ENCODE results near the gene GRK3. TPM values are rescaled to one million over a fixed set of nuclear protein-coding genes. Genes with fewer than 3 reads are reported as not detected.

GRK3 gene
- total RNA-seq, 4 donors from 2014 or later = 2.0 to 12.4 (median 3.6) TPM

GRCh38 chr22:25746012-25746373 lies 181.5 kb downstream of the GRK3 start:
- Histone ChIP-seq H3K27me3 (no peaks in the 10 kb centered on the region), H3K36me3 (no peaks in the 10 kb centered on the region), H3K4me1 (no peaks in the 10 kb centered on the region), H3K4me3 (no peak overlapping the region), H3K9me3 (no peaks in the 10 kb centered on the region), H3K27ac (peak overlapping the region in 1 of 4 donors; percentile 60)
- no peak for DNase-seq
- TF ChIP-seq, protein P1, sequence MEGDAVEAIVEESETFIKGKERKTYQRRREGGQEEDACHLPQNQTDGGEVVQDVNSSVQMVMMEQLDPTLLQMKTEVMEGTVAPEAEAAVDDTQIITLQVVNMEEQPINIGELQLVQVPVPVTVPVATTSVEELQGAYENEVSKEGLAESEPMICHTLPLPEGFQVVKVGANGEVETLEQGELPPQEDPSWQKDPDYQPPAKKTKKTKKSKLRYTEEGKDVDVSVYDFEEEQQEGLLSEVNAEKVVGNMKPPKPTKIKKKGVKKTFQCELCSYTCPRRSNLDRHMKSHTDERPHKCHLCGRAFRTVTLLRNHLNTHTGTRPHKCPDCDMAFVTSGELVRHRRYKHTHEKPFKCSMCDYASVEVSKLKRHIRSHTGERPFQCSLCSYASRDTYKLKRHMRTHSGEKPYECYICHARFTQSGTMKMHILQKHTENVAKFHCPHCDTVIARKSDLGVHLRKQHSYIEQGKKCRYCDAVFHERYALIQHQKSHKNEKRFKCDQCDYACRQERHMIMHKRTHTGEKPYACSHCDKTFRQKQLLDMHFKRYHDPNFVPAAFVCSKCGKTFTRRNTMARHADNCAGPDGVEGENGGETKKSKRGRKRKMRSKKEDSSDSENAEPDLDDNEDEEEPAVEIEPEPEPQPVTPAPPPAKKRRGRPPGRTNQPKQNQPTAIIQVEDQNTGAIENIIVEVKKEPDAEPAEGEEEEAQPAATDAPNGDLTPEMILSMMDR (IDR thresholded peaks at IDR 0.05) = no peak
- no peak for TF ChIP-seq POLR2A (IDR thresholded peaks at IDR 0.05)

DNA sequence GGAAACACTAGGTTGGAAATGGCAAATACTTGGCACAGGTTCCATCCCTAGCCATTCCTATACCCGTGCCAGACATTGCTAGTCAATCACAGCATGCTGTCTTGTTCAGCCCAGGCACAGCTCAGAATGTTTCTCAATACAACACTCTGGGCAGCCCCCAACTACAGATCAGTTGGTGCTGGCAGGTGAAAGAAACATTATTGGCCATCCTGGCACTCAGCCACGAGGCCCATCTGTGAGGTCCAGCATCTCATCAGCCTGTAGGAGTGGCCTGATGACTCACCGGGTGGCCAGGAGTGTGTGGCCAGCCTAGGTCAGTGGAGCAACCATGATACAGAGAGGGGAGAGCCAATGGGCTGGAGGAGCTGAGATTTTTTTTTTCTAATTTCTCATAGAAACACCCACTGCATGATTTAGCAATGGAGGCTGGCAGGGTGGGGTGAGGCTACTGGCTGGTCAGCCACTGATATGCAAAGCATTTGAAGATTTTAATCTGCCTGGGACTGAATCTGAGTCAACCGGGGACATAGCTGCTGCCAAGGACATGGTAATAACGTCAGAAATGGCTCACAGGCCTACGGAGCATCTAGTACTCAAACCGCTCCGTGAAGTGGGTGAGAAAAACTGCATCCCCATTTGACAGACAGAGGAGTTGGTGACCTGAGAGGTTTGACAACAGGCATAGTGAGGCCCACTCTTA lies 182.9 kb downstream of the GRK3 start:
- no peaks in the 10 kb centered on the region for H3K27me3 ChIP-seq
- no peaks in the 10 kb centered on the region for H3K4me1 ChIP-seq
- peak overlapping the region in 1 of 4 donors; percentile 62 for H3K27ac ChIP-seq
- H3K9me3 ChIP-seq = no peaks in the 10 kb centered on the region
- peak in 1 of 3 donors; percentile 76 for DNase-seq
- TF ChIP-seq, protein P1 (IDR thresholded peaks at IDR 0.05) = no peak
- no peak for TF ChIP-seq POLR2A (IDR thresholded peaks at IDR 0.05)
- H3K4me3 ChIP-seq = no peak overlapping the region
- no peaks in the 10 kb centered on the region for H3K36me3 ChIP-seq

GRCh38 chr22:25748140-25748539 lies 183.7 kb downstream of the GRK3 start:
- no peak overlapping the region for H3K4me3 ChIP-seq
- no peak for TF ChIP-seq POLR2A (IDR thresholded peaks at IDR 0.05)
- TF ChIP-seq, protein P1 (IDR thresholded peaks at IDR 0.05) = no peak
- no peaks in the 10 kb centered on the region for H3K36me3 ChIP-seq
- no peaks in the 10 kb centered on the region for H3K27me3 ChIP-seq
- H3K4me1 ChIP-seq = no peaks in the 10 kb centered on the region
- H3K27ac ChIP-seq = peak overlapping the region in 1 of 4 donors; percentile 62
- H3K9me3 ChIP-seq = no peaks in the 10 kb centered on the region
- no peak for DNase-seq

DNA sequence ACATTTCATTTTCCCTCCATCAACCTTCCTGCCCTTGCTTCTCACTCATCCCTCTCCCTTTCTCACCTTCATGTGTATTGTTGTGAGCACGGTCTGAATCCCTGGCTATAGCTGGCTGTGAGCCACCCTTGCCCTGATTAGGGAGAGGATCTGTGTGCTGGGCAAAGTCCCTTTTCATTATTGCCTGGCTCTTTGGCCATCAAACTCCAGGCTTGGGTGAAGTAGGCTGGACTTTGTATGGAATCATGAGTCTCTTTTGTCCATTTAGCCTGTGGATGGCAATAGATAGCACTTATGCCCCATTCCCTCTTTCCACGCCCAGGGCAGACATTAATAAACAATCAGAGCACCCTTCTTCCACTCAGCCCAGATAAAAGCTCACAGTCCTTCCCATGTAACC lies 184.2 kb downstream of the GRK3 start:
- Histone ChIP-seq H3K4me1 (no peaks in the 10 kb centered on the region), H3K36me3 (no peaks in the 10 kb centered on the region), H3K4me3 (no peak overlapping the region), H3K27me3 (no peaks in the 10 kb centered on the region), H3K9me3 (no peaks in the 10 kb centered on the region), H3K27ac (peak overlapping the region in 1 of 4 donors; percentile 62)
- TF ChIP-seq, protein P1 (IDR thresholded peaks at IDR 0.05) = peak in 1 of 6 experiments; percentile 10
- no peak for TF ChIP-seq POLR2A (IDR thresholded peaks at IDR 0.05)
- DNase-seq = peak in 1 of 3 donors; percentile 82

DNA sequence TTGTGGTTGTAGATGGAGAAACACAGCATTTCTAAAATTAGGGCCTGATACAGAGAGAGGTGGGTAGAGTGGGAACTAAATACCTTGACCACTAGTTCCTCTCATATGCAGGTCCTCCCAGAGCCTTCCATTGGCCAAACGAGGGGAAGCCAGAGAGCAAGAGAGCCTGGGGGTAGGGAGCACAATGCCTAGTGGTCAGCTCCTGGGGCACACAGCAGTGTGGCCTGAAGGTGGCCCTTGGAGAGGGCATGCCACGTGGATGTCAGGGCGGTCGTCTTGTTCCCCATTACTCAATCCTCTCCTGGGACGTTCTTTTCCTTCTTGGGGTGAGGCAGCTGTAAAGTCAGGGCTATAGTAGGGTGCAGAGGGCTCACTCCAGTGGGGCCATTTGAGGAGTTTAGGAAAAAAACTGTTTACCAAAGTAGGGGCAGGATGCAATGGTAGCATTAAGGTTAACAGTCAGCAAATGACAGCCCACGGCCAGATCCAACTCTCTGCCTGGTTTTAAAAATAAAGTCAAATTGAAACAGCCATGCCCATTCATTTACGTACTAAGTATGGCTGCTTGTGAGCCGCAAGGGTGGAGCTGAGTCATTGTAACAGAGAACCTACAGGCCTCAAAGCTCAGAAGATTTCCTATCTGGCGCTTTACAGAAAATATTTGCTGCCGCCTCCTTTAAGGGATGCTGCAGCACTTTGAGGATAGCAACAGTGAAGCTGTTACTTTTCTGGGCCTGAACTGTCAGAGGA lies 185.1 kb downstream of the GRK3 start:
- DNase-seq = no peak
- Histone ChIP-seq H3K27ac (peak overlapping the region in 1 of 4 donors; percentile 62), H3K4me1 (no peaks in the 10 kb centered on the region), H3K4me3 (no peak overlapping the region), H3K9me3 (no peaks in the 10 kb centered on the region), H3K27me3 (no peaks in the 10 kb centered on the region), H3K36me3 (no peaks in the 10 kb centered on the region)
- TF ChIP-seq, protein P1 (IDR thresholded peaks at IDR 0.05) = no peak
- TF ChIP-seq POLR2A (IDR thresholded peaks at IDR 0.05) = no peak

Measured in Peyer's patch (tissue), 4 donors.